CD14-positive monocyte (primary cell): Measurements from ENCODE around the gene TXK. TPM values are rescaled to one million over a fixed set of nuclear protein-coding genes. Genes with fewer than 3 reads are reported as not detected.

Experiments
- DNase-seq, 3 donors: peaks; one replicate each; pipeline ENCODE4 v3.0.0-alpha.2; 2011 to 2022
- H2AFZ ChIP-seq: 2 replicates; pipeline ENCODE4 v1.6.0; 2012; ENCODE audit warnings: mild to moderate bottlenecking, low read depth, low read length, inconsistent platforms; ENCODE audit not compliant: insufficient read depth, poor library complexity, severe bottlenecking
- H3K27ac ChIP-seq, 2 donors: 1 replicate in 1 of 2; 2 replicates in 1 of 2; pipeline ENCODE4 v1.5.1; 2012 to 2013; ENCODE audit warnings: low read length in 2 of 2, control low read depth in 1 of 2, inconsistent platforms in 1 of 2, low read depth in 1 of 2, mild to moderate bottlenecking in 1 of 2
- H3K27me3 ChIP-seq, 2 donors: one replicate each; pipeline versions ENCODE4 v1.6.0 to v1.6.1; 2011 to 2013; ENCODE audit warnings: low read length in 2 of 2; ENCODE audit not compliant: control insufficient read depth in 2 of 2, insufficient read depth in 2 of 2
- H3K36me3 ChIP-seq, 2 donors: replicated peaks in 1 of 2; 1 replicate in 1 of 2; 2 replicates in 1 of 2; pipeline versions ENCODE4 v1.5.1 to v1.6.1; 2012 to 2013; ENCODE audit warnings: low read length in 2 of 2, control low read depth in 1 of 2, inconsistent platforms in 1 of 2, mild to moderate bottlenecking in 1 of 2; ENCODE audit not compliant: insufficient read depth in 2 of 2, control insufficient read depth in 1 of 2
- H3K4me1 ChIP-seq, 2 donors: 1 replicate in 1 of 2; 2 replicates in 1 of 2; pipeline versions ENCODE4 v1.5.1 to v1.6.1; 2012 to 2013; ENCODE audit warnings: low read length in 2 of 2, control low read depth in 1 of 2, inconsistent platforms in 1 of 2, mild to moderate bottlenecking in 1 of 2, moderate library complexity in 1 of 2; ENCODE audit not compliant: insufficient read depth in 2 of 2, control insufficient read depth in 1 of 2
- H3K4me2 ChIP-seq: replicated peaks from 2 replicates; pipeline ENCODE3; 2012; ENCODE audit warnings: low read length, moderate library complexity, mild to moderate bottlenecking; ENCODE audit not compliant: poor library complexity, severe bottlenecking; ENCODE audit errors: extremely low read depth
- H3K4me3 ChIP-seq, 3 experiments: fragments of 200-600 bp in 1 of 3; sonication (generic) in 1 of 3; replicated peaks in 1 of 3; 1 replicate in 2 of 3; 2 replicates in 1 of 3; pipeline ENCODE4 v1.5.1; 2011 to 2013; ENCODE audit warnings: low read length in 3 of 3, mild to moderate bottlenecking in 3 of 3, control low read depth in 2 of 3, low read depth in 2 of 3, inconsistent platforms in 1 of 3, moderate library complexity in 1 of 3
- H3K79me2 ChIP-seq: 2 replicates; pipeline ENCODE4 v1.6.0; 2012; ENCODE audit warnings: mild to moderate bottlenecking, control low read depth, inconsistent platforms, low read length, moderate library complexity; ENCODE audit not compliant: insufficient read depth
- H3K9ac ChIP-seq: 2 replicates; pipeline ENCODE4 v1.6.0; 2017; ENCODE audit warnings: low read length, mild to moderate bottlenecking; ENCODE audit not compliant: insufficient read depth, poor library complexity, severe bottlenecking
- H3K9me3 ChIP-seq, 2 donors: replicated peaks in 1 of 2; 1 replicate in 1 of 2; 2 replicates in 1 of 2; pipeline versions ENCODE4 v1.5.1 to v1.6.1; 2012 to 2013; ENCODE audit warnings: low read length in 2 of 2, control low read depth in 1 of 2; ENCODE audit not compliant: control insufficient read depth in 1 of 2, insufficient read depth in 1 of 2
- H4K20me1 ChIP-seq: 2 replicates; pipeline ENCODE4 v1.6.0; 2012; ENCODE audit warnings: mild to moderate bottlenecking, low read length, control low read depth, moderate library complexity; ENCODE audit not compliant: insufficient read depth
- H3K27ac Mint-ChIP-seq, 7 donors: one replicate each; pipeline ENCODE4 v1.8.0; 2020; ENCODE audit warnings: mild to moderate bottlenecking in 7 of 7, mixed read lengths in 7 of 7, moderate library complexity in 6 of 7, inconsistent platforms in 2 of 7
- H3K27me3 Mint-ChIP-seq, 3 donors: one replicate each; pipeline ENCODE4 v1.8.0; 2021 to 2022; ENCODE audit warnings: low read depth in 3 of 3, mild to moderate bottlenecking in 3 of 3, mixed read lengths in 3 of 3, moderate library complexity in 3 of 3, inconsistent platforms in 1 of 3
- H3K36me3 Mint-ChIP-seq, 2 donors: one replicate each; pipeline ENCODE4 v1.8.0; 2020; ENCODE audit warnings: mixed read lengths in 2 of 2, inconsistent platforms in 1 of 2, mild to moderate bottlenecking in 1 of 2
- H3K4me1 Mint-ChIP-seq: one replicate; pipeline ENCODE4 v1.8.0; 2020; ENCODE audit warnings: mild to moderate bottlenecking, mixed read lengths
- H3K4me3 Mint-ChIP-seq, 2 donors: one replicate each; pipeline ENCODE4 v1.8.0; 2020; ENCODE audit warnings: mild to moderate bottlenecking in 2 of 2, mixed read lengths in 2 of 2, moderate library complexity in 1 of 2
- H3K9me3 Mint-ChIP-seq, 7 donors: one replicate each; pipeline ENCODE4 v1.8.0; 2020 to 2022; ENCODE audit warnings: mixed read lengths in 7 of 7, mild to moderate bottlenecking in 6 of 7, moderate library complexity in 6 of 7, inconsistent platforms in 2 of 7
- CTCF ChIP-seq: fragments of 200-600 bp; IDR thresholded peaks from one replicate; pipeline ENCODE4 v1.8.0; 2022; ENCODE audit warnings: antibody characterized with exemption, mild to moderate bottlenecking
- WGBS: methylation state at CpG from one replicate; pipeline ENCODE4 v1.1.5; 2013; ENCODE audit warnings: missing lambda C conversion rate; ENCODE audit not compliant: insufficient coverage; 5-methylcytosine and 5-hydroxymethylcytosine counted together
- intact Hi-C, 2 donors: fragments of 100-400 bp; cut with micrococcal nuclease; formaldehyde crosslinking; loops; one replicate each; pipeline versions ENCODE4 v1.15.0 to v1.15.1; 2023
- polyA plus RNA-seq, 3 donors: library from polyadenylated mRNA; depleted of rRNA in 1 of 3; unstranded in 2 of 3; stranded (reverse) in 1 of 3; fragments of 300-500 nt in 2 of 3; fragments of >200 nt in 1 of 3; fragmentation: Illumina TruSeq in 2 of 3; gene quantifications; 1 replicate in 2 of 3; 2 replicates in 1 of 3; pipeline ENCODE4 v1.2.3, GENCODE V29; 2012 to 2021

Gene TXK
- polyA plus RNA-seq, 3 donors = 0.13 to 0.93 (median 0.54) TPM

GRCh38 chr4:48138936-48139335 lies 4.9 kb upstream of the TXK start:
- Histone ChIP-seq H3K4me3 (no peak overlapping the region), H3K4me1 (no peaks in the 10 kb centered on the region)
- WGBS = 75% methylated on average over 2 of the region's 3 CpGs

GRCh38 chr4:48138511-48138910 lies 4.5 kb upstream of the TXK start:
- H3K27ac Mint-ChIP-seq = no peak overlapping the region
- Histone ChIP-seq H3K4me1 (no peaks in the 10 kb centered on the region), H3K9me3 (no peaks in the 10 kb centered on the region), H3K9ac (no peak overlapping the region), H3K4me2 (no peak overlapping the region), H3K27me3 (no peaks in the 10 kb centered on the region), H3K4me3 (no peak overlapping the region), H3K79me2 (no peaks in the 10 kb centered on the region), H3K27ac (no peak overlapping the region), H3K36me3 (peaks cover 38 to 79% of the 10 kb centered on the region in 2 donors), H4K20me1 (no peaks in the 10 kb centered on the region), H2AFZ (no peak overlapping the region)
- no peaks in the 10 kb centered on the region for H3K9me3 Mint-ChIP-seq
- DNase-seq = no peak
- H3K4me3 Mint-ChIP-seq = no peak overlapping the region
- H3K27me3 Mint-ChIP-seq = no peaks in the 10 kb centered on the region
- WGBS = 100% methylated on average over 2 of the region's 7 CpGs
- intact Hi-C loops = no loop called here
- peaks cover 7% of the 10 kb centered on the region for H3K4me1 Mint-ChIP-seq
- H3K36me3 Mint-ChIP-seq = peaks cover 59 to 68% of the 10 kb centered on the region in 2 donors
- TF ChIP-seq CTCF = no peak

More at GRCh38 chr4:48138936-48139335, 4.9 kb upstream of the TXK start:
- H3K4me1 Mint-ChIP-seq = peaks cover 4% of the 10 kb centered on the region
- intact Hi-C loops = no loop called here
- TF ChIP-seq CTCF = no peak
- Histone ChIP-seq H3K4me2 (no peak overlapping the region), H3K36me3 (peaks cover 42 to 79% of the 10 kb centered on the region in 2 donors), H3K9me3 (no peaks in the 10 kb centered on the region), H3K79me2 (no peaks in the 10 kb centered on the region), H3K9ac (no peak overlapping the region), H3K27ac (no peak overlapping the region), H4K20me1 (no peaks in the 10 kb centered on the region), H2AFZ (no peak overlapping the region), H3K27me3 (no peaks in the 10 kb centered on the region)
- no peaks in the 10 kb centered on the region for H3K9me3 Mint-ChIP-seq
- peaks cover 58 to 68% of the 10 kb centered on the region in 2 donors for H3K36me3 Mint-ChIP-seq
- H3K27me3 Mint-ChIP-seq = no peaks in the 10 kb centered on the region
- no peak for DNase-seq
- H3K4me3 Mint-ChIP-seq = no peak overlapping the region
- no peak overlapping the region for H3K27ac Mint-ChIP-seq
